T-helper 2 cell treated with Interferon-gamma antibody and Interleukin-4, amounts not matched to agents 5 μg/mL and 100 μg/mL, for 36 hours (primary cell): ENCODE measurements around the gene RASSF4.

ENCODE experiments used
- DNase-seq: peaks from one replicate; pipeline ENCODE4 v3.0.0; 2021; ENCODE audit warnings: low spot score
- H3K27ac Mint-ChIP-seq: one replicate; pipeline ENCODE4 v1.8.0; 2021; ENCODE audit warnings: mild to moderate bottlenecking, mixed read lengths
- H3K27me3 Mint-ChIP-seq: one replicate; pipeline ENCODE4 v1.8.0; 2021; ENCODE audit warnings: low read depth, mixed read lengths
- H3K36me3 Mint-ChIP-seq: one replicate; pipeline ENCODE4 v1.8.0; 2021; ENCODE audit warnings: low read depth, mixed read lengths
- H3K4me1 Mint-ChIP-seq: one replicate; pipeline ENCODE4 v1.8.0; 2021; ENCODE audit warnings: low read depth, mixed read lengths
- H3K4me3 Mint-ChIP-seq: one replicate; pipeline ENCODE4 v1.8.0; 2022; ENCODE audit warnings: mild to moderate bottlenecking, moderate library complexity, mixed read lengths
- H3K9me3 Mint-ChIP-seq: one replicate; pipeline ENCODE4 v1.8.0; 2021; ENCODE audit warnings: mixed read lengths

The RASSF4 gene

DNA sequence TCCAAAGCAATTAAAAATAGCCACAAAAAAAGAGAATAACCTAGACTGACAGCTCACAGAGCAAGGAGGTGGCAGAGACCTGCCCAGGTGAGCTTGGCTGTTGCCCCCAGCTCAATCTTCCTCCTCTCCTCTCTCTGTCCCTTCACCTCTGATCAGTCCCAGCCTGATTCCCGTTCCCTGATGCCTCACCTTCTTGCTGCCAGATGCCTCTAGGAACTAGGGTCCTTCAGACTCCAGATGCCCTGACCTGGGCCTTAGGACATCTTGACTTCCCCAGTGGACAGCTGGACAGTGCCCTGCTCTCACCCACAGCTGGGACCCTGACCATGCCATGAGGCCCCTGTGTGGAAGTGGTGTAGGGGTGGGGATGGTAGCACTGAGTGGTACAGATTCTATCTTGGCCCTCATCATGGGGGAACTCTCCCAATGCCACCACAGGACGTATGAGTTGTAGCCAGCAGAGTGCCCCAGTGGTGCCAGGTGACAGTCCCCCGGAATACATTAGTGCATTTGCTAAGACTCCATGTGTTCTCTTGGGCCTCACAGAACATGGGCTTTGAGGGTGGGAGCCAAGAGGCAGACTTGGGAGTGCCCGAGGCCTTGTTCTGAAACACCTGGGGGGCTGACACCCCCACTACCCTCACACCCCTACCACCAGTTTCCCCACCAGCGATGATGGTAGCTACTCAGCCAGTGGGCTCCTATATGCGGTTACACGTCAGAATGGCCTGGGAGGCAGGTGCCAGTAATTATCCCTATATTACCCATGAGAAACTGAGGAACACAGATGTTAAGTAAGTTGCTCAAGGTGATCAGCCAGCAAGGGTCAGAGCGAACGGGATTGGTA lies 17.0 kb downstream of the RASSF4 start:
- no peaks in the 10 kb centered on the region for H3K27me3 Mint-ChIP-seq
- no peaks in the 10 kb centered on the region for H3K9me3 Mint-ChIP-seq
- peaks cover 25% of the 10 kb centered on the region for H3K4me1 Mint-ChIP-seq
- DNase-seq, result no peak
- H3K4me3 Mint-ChIP-seq, result no peak overlapping the region
- H3K36me3 Mint-ChIP-seq, result no peaks in the 10 kb centered on the region
- H3K27ac Mint-ChIP-seq, result no peak overlapping the region

GRCh38 chr10:44977287-44978212 lies 17.9 kb downstream of the RASSF4 start:
- Mint-ChIP-seq H3K27me3 (no peaks in the 10 kb centered on the region), H3K9me3 (no peaks in the 10 kb centered on the region), H3K27ac (no peak overlapping the region), H3K4me1 (peaks cover 25% of the 10 kb centered on the region), H3K4me3 (no peak overlapping the region), H3K36me3 (no peaks in the 10 kb centered on the region)
- DNase-seq, result no peak

DNA sequence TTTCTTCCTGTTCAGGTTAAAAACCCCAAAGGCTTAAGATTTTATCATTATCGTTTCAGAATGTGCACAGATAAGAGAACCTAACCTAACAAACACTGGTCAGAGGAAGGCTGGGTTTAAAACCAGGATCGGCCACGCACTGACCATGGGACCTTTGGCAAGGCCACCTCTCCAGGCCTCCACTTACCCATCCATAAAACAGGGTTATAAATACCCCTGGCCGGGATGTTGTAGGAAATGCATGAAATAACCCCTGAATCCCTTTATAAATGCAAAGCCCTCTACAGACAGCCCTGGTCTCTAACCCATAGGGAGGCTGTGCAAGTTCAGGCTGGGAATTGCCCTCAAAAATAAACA lies 18.6 kb downstream of the RASSF4 start:
- no peak for DNase-seq
- Mint-ChIP-seq H3K27me3 (no peaks in the 10 kb centered on the region), H3K4me1 (peaks cover 25% of the 10 kb centered on the region), H3K27ac (peak overlapping the region; percentile 20), H3K4me3 (peak overlapping the region; percentile 48), H3K36me3 (no peaks in the 10 kb centered on the region), H3K9me3 (no peaks in the 10 kb centered on the region)

GRCh38 chr10:44978570-44979280 lies 19.1 kb downstream of the RASSF4 start, which contains the start of gene DEPP1:
Gene DEPP1, minus strand, starts transcription at chr10:44978809. Its CDS starts 779 bp downstream, at chr10:44978030.
- peak within 1 kb of the TSS; percentile 48 for H3K4me3 Mint-ChIP-seq
- DNase-seq, result no peak
- peaks cover 20% of the 10 kb centered on the region for H3K4me1 Mint-ChIP-seq
- no peaks in the 10 kb centered on the region for H3K27me3 Mint-ChIP-seq
- no peaks in the 10 kb centered on the region for H3K9me3 Mint-ChIP-seq
- H3K36me3 Mint-ChIP-seq, result no peaks in the 10 kb centered on the region
- peak within 1 kb of the TSS; percentile 20 for H3K27ac Mint-ChIP-seq

DNA sequence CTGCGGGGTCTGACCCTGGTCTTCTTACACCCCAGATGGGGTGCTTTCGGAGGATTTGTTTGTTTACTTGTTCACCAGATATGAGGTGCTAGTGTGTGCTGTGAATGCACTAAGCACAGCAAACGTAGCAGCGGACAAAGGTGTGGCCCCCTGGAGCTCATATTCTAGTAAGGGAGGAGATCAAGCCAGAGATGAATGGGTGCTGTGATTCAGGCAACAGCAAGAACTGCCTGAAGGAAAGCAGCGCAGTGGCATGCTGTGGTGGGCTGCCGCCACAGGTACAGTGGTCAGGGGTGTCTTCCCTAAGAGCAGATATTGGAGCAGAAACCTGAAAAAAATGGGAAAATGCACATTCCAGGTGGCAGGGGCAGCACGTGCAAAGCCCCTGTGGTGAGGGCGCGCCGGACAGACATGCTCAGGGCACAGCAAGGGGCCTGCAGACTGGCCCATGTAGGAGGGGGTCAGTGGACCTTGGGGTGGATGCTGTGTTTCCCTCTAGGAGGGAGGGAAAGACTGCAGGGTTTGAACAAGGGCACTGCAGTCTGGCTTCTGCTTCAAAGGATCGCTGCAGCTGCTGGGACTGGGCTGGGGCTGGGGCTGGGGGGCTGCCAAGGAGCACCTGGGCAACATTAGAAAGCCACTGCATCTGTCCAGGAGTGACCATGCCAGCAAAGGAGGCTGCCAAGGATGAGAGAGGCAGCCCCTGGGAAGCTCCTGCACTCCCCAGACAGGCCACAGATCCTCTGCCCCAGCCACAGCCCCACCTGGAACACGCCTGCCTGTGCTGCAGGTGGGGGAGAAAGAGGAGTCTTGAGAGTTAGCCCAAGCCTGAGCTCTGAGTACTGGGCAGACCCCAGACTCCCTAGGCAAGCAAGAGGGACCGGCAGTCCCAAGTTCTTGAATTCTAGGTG lies 19.9 kb downstream of the RASSF4 start:
- Mint-ChIP-seq H3K4me1 (peaks cover 20% of the 10 kb centered on the region), H3K4me3 (no peak overlapping the region), H3K36me3 (no peaks in the 10 kb centered on the region), H3K27me3 (no peaks in the 10 kb centered on the region), H3K9me3 (no peaks in the 10 kb centered on the region), H3K27ac (no peak overlapping the region)
- no peak for DNase-seq

DNA sequence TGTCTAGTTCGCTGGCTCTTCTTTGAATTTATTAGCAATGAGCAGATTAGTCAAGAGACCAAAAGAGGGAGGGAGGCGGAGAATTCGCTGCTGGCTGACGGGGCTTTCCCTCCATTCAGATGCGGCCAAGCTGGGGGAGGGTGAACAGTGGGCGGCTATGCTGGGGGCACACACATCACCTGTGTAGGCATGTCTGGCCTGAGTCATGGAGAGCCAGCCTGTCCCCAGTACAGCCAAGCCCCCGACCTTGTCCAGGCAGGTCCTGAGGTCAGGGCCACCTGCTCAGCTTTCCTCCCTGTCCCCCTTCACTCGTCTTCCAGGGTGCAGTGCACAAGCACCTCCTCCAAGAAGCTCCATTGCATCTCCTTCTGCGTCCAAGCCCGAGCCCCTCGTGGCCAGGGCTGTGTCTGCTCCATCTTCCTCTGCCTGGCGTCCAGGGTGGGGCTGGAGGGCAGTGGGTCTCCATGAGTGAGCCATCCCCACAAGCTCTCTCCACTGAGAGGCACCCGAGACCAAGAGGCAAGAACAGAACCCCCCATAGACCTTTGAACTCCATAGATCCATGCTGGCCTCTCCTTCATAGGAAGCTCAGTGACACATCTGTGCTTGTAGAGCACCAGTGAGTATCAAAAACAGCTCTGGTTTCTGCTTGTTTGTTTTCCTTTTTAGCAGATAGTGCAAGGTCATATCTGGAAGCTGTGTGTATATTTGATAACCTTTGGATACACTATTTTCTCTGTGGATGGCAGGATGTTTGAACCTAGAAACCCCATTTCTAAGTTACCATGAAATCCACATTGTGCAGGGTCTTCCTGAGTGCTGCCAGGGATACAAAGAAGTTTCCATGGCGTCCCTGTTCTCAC lies 20.9 kb downstream of the RASSF4 start:
- Mint-ChIP-seq H3K4me3 (no peak overlapping the region), H3K4me1 (peaks cover 20% of the 10 kb centered on the region), H3K36me3 (no peaks in the 10 kb centered on the region), H3K27ac (no peak overlapping the region), H3K27me3 (no peaks in the 10 kb centered on the region), H3K9me3 (no peaks in the 10 kb centered on the region)
- no peak for DNase-seq

DNA sequence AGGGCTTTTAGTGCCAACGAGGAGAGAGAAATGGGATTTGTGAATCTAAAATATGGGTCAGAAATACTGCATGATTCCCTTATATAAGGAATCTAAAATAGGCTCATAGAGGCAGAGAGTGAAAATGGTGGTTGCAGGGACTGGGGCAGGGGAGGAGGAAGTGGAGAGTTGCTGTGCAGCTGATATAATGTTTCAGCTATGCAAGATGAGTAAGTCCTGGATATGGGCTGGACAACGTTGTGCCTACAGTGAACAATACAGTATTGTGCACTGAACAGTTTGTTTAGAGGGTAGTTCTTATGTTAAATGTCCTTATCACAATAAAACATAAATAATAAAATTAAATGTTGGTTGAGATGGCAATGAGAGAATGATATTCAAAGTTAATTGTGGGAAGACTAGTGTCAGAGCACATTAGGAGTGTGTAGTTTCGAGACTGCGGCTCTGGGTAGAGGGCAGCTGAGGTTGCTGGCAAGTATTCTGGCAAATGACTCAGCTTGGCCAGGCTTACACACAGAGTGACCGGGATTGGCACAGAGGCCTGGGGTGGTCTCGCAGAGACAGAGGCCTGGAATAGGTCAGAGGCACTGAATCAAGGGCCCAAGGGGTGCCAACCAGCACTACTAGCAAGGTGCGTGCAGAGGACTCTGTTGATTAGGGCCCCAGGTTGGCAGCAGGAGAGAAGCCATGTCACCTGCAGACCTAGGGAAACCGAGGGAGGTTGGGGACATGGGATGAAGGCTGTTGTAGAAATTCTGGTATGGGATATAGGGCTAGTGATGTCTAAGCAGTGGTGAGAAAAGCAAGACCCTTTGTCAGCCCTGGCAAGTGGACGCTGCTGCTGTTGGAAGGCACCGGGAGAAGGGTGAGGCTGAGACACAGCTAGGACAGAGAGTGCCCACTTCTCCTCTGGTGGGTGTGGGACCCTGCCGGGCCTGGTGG lies 21.8 kb downstream of the RASSF4 start:
- peaks cover 3% of the 10 kb centered on the region for H3K27me3 Mint-ChIP-seq
- H3K4me3 Mint-ChIP-seq, result no peak overlapping the region
- no peaks in the 10 kb centered on the region for H3K9me3 Mint-ChIP-seq
- no peaks in the 10 kb centered on the region for H3K36me3 Mint-ChIP-seq
- H3K27ac Mint-ChIP-seq, result no peak overlapping the region
- peaks cover 16% of the 10 kb centered on the region for H3K4me1 Mint-ChIP-seq
- no peak for DNase-seq

- Mint-ChIP-seq H3K9me3 (no peaks in the 10 kb centered on the region), H3K4me1 (peaks cover 18% of the 10 kb centered on the region), H3K4me3 (no peak overlapping the region), H3K36me3 (no peaks in the 10 kb centered on the region), H3K27me3 (peaks cover 4% of the 10 kb centered on the region), H3K27ac (no peak overlapping the region)
- DNase-seq, result no peak
These were observed 22.5 kb downstream of the RASSF4 start for GRCh38 chr10:44982114-44982460.

- peaks cover 4% of the 10 kb centered on the region for H3K27me3 Mint-ChIP-seq
- H3K4me3 Mint-ChIP-seq, result no peak overlapping the region
- peaks cover 18% of the 10 kb centered on the region for H3K4me1 Mint-ChIP-seq
- H3K9me3 Mint-ChIP-seq, result no peaks in the 10 kb centered on the region
- DNase-seq, result no peak
- H3K36me3 Mint-ChIP-seq, result no peaks in the 10 kb centered on the region
- H3K27ac Mint-ChIP-seq, result no peak overlapping the region
These were observed 22.9 kb downstream of the RASSF4 start for GRCh38 chr10:44982496-44982895.

DNA sequence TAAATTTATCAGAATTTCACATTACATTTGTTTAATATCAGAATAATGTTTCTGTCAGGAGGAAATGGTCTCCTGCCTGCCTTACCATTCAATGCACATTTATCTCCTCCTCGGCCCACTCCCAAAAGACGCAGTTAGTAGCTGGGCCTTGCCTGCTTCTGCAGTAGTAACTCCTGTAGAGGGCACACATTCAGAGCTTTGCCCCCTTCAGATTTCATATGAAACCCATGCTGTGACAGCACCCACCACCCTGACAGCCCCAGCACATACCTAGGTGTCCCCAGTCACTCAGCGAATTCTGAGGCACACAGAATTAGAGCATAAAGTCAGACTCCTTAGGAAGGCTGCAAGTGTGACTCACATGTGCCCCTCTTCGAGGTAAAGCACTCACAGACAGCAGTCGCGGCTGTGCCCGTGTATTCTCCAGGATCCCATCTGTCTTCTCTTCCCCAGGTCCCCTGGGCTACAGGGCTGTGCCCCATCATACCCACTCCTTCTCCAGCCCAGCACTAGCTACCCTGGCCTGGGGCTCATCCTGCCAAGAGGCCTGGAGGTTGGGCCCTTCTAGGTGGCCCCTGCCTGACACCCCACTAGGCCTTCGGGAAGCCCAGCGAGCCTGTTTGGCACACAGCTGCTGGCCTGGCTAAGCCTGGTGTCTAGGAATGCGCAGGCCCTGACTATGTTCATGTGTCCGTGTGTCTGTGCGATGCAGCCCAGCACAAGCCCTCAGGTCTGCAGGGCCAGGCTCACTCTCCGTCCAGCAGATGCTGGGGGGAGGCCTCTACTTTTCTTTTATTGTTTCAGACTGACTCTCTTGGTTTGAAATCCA lies 23.7 kb downstream of the RASSF4 start:
- Mint-ChIP-seq H3K9me3 (no peaks in the 10 kb centered on the region), H3K4me3 (no peak overlapping the region), H3K36me3 (no peaks in the 10 kb centered on the region), H3K27ac (no peak overlapping the region), H3K4me1 (peaks cover 16% of the 10 kb centered on the region), H3K27me3 (peaks cover 8% of the 10 kb centered on the region)
- no peak for DNase-seq

- DNase-seq, result no peak
- Mint-ChIP-seq H3K9me3 (no peaks in the 10 kb centered on the region), H3K27ac (no peak overlapping the region), H3K36me3 (no peaks in the 10 kb centered on the region), H3K27me3 (peaks cover 11% of the 10 kb centered on the region), H3K4me3 (no peak overlapping the region), H3K4me1 (peaks cover 10% of the 10 kb centered on the region)
These were observed 24.3 kb downstream of the RASSF4 start for GRCh38 chr10:44983895-44984278.
